ENCODE results near the gene OR13G1.

DNA sequence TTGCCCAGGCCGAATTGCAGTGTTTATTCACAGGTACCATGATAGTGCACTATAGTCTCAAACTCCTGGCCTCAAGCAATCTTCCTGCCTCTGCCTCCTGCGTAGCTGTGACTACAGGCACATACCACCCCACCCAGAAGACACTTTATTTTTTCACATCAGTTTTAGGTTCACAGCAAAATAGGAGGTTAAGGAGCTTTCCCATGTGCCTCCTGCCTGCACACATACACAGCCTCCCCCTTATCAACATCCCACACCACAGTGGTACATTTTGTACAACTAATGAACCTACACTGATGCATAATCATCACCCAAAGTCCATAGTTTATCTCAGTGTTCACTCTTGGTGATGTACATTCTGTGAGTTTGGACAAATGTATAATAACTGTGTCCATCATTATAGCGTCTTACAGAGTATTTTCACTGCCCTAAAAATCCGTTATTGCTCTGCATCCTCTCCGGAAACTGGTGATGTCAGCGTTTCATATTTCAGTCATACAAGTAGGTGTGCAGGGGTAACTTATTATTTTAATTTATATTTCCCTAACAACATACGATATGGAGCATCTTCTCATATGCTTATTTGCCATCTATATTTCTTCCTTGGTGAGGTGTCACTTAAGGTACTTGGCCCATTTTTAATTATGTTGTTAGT is 23.2 kb downstream of the OR13G1 start:
- TF ChIP-seq POLR2A (IDR thresholded peaks at IDR 0.05) (no peak), CTCF (IDR thresholded peaks at IDR 0.05) (no peak)
